Esophagus (tissue), 2 donors: ENCODE measurements around the gene SMIM28. TPM values are rescaled to one million over a fixed set of nuclear protein-coding genes. Genes with fewer than 3 reads are reported as not detected.

ENCODE experiments used
- H3K27ac ChIP-seq, 2 donors: one replicate each; pipeline ENCODE4 v1.5.1; 2013; ENCODE audit warnings: low read depth in 2 of 2, mild to moderate bottlenecking in 2 of 2, inconsistent platforms in 1 of 2, low read length in 1 of 2, moderate library complexity in 1 of 2
- H3K27me3 ChIP-seq, 2 donors: one replicate each; pipeline ENCODE4 v1.6.1; 2013; ENCODE audit warnings: low read length in 2 of 2, control low read depth in 1 of 2, mild to moderate bottlenecking in 1 of 2; ENCODE audit not compliant: insufficient read depth in 2 of 2, control insufficient read depth in 1 of 2
- H3K36me3 ChIP-seq, 2 donors: one replicate each; pipeline ENCODE4 v1.6.1; 2013; ENCODE audit warnings: low read length in 1 of 2; ENCODE audit not compliant: control insufficient read depth in 2 of 2, insufficient read depth in 2 of 2
- H3K4me1 ChIP-seq, 2 donors: one replicate each; pipeline ENCODE4 v1.6.1; 2013; ENCODE audit warnings: low read length in 1 of 2; ENCODE audit not compliant: control insufficient read depth in 2 of 2, insufficient read depth in 2 of 2
- H3K4me3 ChIP-seq, 2 donors: one replicate each; pipeline ENCODE4 v1.5.1; 2013; ENCODE audit warnings: low read length in 2 of 2, mild to moderate bottlenecking in 2 of 2, low read depth in 1 of 2, moderate library complexity in 1 of 2
- H3K9me3 ChIP-seq, 2 donors: one replicate each; pipeline ENCODE4 v1.6.1; 2013; ENCODE audit warnings: mild to moderate bottlenecking in 2 of 2, low read depth in 1 of 2, low read length in 1 of 2, moderate library complexity in 1 of 2; ENCODE audit not compliant: control insufficient read depth in 2 of 2, insufficient read depth in 1 of 2
- WGBS, 2 donors: extraction: QIAGEN DNeasy Blood & Tissue Kit; methylation state at CpG; one replicate each; pipeline ENCODE4 v1.1.7; 2013; 5-methylcytosine and 5-hydroxymethylcytosine counted together
- polyA plus RNA-seq, 2 donors: library from polyadenylated mRNA; stranded (reverse); fragments of 200-250 nt; gene quantifications; one replicate each; pipeline ENCODE4 v1.2.3, GENCODE V29; 2013
- donor health status: healthy with polysubstance abuse.
- donor health status: Bipolar disorder and iron deficiency.

The SMIM28 gene
- polyA plus RNA-seq, 2 donors, result not detected

DNA sequence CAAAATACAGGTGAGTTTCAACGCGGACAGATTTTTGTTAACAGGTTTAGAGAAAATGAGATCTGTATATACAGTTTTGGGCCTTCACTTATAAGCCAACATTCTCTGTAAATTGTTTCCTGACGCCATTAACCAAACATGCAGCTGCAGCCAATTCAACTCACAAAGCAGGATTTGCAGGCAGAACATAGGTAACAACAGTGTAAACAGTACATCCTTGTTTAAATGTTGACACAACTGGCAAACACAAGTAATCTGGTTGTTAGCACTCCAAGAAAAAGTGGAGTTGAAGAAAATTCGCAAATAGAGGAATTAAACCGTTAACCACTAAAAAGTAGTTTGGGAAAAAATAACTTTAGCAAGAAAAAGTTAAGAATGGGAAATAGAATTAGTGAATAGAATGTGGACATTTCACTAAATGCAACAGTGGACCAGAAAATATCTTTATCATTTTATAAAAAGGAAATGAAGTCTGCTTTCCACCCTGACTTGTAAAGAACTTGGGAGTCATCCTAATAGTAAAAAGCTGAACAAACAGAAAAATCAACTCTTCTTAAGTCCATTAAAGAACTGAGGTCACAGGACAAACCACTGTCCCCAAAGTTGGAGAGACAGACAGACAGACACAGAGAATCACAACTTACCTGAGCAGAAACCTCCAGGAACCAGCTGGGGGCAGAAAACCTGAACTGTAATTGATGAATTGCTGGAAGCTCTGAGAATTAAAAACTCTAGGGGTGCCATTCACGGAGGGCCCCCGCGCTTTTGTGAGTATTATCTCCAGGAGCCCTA, 10.1 kb downstream of the SMIM28 start:
- Histone ChIP-seq H3K9me3 (no peaks in the 10 kb centered on the region), H3K4me3 (no peak overlapping the region), H3K27ac (no peak overlapping the region), H3K36me3 (no peaks in the 10 kb centered on the region), H3K4me1 (no peaks in the 10 kb centered on the region), H3K27me3 (no peaks in the 10 kb centered on the region)
- WGBS, 2 donors, result 79 to 81% methylated on average over 8 of the region's 8 CpGs

DNA sequence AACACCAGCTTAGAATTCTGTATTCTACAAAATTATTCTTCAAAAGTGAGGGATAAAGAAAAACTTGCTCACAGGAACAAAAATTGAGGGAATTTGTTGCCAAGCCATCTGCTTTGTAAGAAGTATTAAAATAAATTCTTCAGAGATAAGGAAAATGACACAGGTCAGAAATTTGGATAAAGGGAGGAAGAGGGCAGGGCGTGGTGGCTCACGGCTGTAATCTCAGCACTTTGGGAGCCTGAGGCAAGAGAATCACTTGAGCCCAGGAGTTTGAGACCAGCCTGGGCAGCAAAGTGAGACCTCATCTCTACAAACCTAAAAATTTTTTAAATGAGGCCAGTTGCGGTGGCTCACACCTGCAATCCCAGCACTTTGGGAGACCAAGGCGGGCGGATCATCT, 11.8 kb downstream of the SMIM28 start:
- H3K4me3 ChIP-seq, result no peak overlapping the region
- H3K36me3 ChIP-seq, result no peaks in the 10 kb centered on the region
- H3K27ac ChIP-seq, result no peak overlapping the region
- 85% methylated on average over 5 of the region's 5 CpGs for WGBS, 2 donors
- H3K4me1 ChIP-seq, result no peaks in the 10 kb centered on the region
- H3K9me3 ChIP-seq, result no peaks in the 10 kb centered on the region
- no peaks in the 10 kb centered on the region for H3K27me3 ChIP-seq

DNA sequence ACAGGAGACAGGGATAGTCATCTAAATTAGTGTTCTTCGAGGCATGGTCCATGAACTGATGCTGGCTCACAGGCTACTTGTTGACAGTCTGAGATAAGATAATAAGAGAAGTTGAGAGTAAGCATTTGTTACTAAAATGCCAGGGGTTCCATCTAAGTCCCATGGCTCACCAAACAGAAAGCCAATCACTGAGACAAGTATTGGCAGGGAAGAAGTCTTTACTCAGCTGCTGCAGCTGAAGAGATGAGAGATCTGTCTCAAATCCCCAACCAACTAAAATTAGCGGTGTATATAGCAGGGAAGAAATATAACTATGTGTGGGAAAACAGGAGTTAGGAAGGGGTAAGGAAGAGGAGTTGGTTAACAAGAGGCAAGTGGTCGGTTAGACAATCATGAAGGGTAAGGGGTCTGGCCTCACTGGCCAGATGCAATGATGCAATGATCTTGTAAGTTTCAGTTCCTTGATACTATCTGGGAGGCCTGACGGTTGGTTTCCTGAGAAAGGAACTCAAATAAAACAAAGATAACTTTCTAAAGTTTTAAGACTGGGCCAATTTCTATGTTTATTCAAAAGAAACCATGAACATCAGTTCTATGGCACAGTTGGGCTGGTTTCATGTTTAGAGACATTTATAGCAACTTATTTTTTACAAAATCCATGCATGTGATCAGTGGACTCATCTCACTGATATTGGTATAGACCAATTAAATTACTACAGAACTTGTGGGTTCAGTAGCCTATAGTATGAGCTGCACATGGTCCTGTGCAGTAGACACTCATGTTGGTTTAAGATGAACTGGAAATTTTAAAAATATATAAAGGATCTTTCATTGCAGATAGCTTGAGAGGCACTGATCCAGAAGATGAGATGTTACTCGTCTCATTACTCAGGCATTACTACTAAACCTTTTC, 16.4 kb downstream of the SMIM28 start:
- Histone ChIP-seq H3K27ac (no peak overlapping the region), H3K9me3 (no peaks in the 10 kb centered on the region), H3K36me3 (no peaks in the 10 kb centered on the region), H3K4me1 (no peaks in the 10 kb centered on the region), H3K27me3 (no peaks in the 10 kb centered on the region), H3K4me3 (no peak overlapping the region)
- 81 to 83% methylated on average over 5 of the region's 5 CpGs for WGBS, 2 donors

DNA sequence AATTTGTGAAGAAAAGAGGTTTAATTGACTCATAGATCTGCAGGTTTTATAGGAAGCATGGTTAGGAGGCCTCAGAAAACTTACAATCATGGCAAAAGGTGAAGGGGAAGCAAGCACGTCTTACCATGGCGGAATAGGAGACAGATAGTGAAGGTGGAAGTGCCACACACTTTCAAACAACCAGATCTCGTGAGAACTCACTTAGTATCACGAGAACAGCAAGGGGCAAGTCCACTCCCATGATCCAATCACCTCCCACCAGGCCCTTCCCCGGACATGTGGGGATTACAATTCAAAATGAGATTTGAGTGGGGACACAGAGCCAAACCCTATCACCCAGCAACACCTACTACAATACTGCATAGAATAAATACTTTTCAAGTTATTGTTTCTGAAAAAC, 19.0 kb downstream of the SMIM28 start:
- WGBS, 2 donors, result 89 to 94% methylated on average over 5 of the region's 5 CpGs
- H3K4me1 ChIP-seq, result no peaks in the 10 kb centered on the region
- H3K27ac ChIP-seq, result no peak overlapping the region
- H3K9me3 ChIP-seq, result no peaks in the 10 kb centered on the region
- no peak overlapping the region for H3K4me3 ChIP-seq
- no peaks in the 10 kb centered on the region for H3K36me3 ChIP-seq
- no peaks in the 10 kb centered on the region for H3K27me3 ChIP-seq

DNA sequence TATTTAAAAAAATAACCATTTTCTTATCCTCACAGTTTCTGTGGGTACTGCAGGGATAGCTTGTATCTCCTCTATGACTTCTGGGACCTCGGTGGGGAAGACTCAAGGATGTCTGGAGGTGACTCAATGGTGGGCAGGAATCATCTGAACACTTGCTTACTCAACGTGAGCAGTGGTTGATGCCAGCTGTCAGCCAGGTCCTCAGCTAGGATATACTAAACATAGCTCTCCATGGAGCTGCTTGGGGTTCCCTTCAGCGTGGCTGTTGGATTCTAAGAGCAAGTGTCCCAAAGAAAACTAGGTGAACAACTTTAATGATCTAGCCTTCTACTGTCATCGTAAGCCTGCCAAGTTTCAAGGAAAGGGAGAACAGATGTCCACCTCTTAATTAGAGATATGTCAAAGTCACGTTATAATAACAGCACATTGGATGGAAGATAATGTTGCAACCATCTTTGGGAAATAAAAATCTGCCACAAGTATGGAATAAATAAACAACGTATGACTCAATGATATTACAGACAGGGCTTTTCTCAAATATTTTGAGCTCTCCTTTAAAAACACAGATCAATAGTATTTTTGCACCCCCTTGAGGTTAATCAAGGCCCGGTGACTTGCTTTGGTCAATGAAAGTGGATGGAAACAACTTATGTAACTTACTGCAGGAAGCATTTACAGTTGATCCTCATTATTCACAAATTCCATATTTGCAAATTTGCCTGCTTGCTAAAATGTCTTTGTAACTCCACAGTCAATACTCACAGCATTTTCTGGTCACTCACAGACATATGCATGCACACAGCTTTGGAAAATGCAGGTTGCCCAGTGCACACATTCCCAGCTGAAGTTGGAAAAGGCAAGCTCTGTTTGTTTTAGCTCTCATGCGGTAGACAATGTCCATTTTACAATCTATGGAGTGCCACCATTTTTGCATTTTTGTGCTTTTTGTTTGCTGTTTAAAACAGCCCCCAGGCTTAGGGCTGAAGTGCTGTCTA, 19.7 kb downstream of the SMIM28 start:
- Histone ChIP-seq H3K4me3 (no peak overlapping the region), H3K36me3 (no peaks in the 10 kb centered on the region), H3K4me1 (no peaks in the 10 kb centered on the region), H3K27me3 (no peaks in the 10 kb centered on the region), H3K9me3 (no peaks in the 10 kb centered on the region), H3K27ac (no peak overlapping the region)
- 79% methylated on average over 8 of the region's 8 CpGs for WGBS, 2 donors

DNA sequence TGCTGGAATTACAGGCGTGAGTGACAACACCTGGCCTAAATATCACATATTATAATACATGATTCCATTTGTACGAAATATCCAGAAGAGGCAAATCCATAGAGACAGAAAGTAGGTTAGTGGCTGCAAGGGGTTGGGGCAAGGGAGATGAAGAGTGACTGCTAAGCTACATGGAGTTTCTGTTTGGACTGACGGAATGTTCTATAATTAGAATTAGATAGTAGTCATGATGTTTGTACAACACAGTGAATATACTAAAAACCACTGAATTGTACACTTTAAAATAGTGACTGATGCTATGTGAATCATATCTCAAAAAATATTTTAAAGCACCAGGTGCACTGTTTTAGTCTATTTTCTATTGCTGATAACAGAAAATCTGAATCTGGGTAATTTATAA, 22.6 kb downstream of the SMIM28 start:
- peaks cover 0 to 4% of the 10 kb centered on the region in 2 donors for H3K4me1 ChIP-seq
- WGBS, 2 donors, result 91% methylated on average over 3 of the region's 3 CpGs

DNA sequence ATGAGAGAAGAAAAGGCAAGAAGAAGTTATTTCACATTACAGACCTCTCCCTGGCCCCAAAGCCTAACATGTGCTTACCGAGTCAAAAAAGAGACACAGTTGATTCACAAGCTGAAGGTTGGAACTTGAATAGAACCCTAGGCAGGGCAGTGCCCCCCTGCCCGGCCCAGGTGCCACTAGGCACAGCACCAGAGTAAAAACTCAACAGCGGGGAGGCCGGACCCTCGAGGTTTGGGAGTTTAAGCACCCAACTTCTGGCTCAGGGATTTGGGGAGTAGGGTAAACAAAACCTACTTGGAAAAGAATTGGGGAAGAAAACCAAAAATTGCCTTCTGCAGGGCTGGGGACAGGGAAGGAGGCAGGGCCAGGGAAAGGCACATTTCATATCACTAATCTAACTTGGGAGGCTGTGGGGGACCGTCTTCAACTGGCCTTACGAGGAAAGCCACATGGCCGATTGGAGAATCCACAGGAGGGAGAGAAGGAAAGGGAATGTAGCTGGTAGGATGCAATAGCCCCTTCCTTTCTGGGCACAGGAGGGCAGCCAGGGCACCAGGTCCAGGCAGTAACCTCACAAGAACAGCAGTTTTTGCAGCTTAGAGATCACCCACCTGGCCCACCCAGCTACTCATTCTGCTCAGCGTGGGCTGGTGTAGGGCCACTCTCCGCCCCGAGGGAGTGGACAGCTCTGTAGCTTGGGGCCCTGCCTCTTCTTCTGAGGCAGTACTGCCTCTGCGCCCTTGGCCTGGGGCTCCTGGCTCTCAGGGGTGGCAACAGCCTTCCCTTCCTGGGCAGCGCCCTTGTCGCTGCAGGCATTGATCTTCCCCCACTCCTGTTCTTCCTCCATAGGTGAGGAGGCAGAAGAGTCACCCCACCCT, 24.5 kb downstream of the SMIM28 start:
- WGBS, 2 donors, result 93 to 95% methylated on average over 14 of the region's 14 CpGs
- no peaks in the 10 kb centered on the region for H3K9me3 ChIP-seq
- no peaks in the 10 kb centered on the region for H3K27me3 ChIP-seq
- H3K27ac ChIP-seq, result no peak overlapping the region
- H3K4me3 ChIP-seq, result no peak overlapping the region
- peaks cover 0 to 4% of the 10 kb centered on the region in 2 donors for H3K4me1 ChIP-seq
- H3K36me3 ChIP-seq, result no peaks in the 10 kb centered on the region

More for the DNA sequence above, 22.6 kb downstream of the SMIM28 start:
- Histone ChIP-seq H3K9me3 (no peaks in the 10 kb centered on the region), H3K27ac (no peak overlapping the region), H3K27me3 (no peaks in the 10 kb centered on the region), H3K4me3 (no peak overlapping the region), H3K36me3 (no peaks in the 10 kb centered on the region)

DNA sequence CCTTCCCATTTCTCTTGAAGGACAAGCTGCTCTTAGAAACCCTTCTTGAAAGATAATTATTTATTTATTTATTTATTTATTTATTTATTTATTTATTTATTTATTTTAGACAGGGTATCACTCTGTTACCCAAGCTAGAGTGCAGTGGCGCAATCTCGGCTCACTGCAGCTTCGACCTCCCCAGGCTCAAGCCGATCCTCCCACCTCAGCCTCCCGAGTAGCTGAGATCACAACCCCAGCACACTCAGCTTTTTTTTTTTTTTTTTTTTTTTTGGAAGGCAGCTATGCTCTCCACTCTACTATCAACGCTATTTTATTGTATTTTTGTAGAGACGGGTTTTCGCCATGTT, 25.1 kb downstream of the SMIM28 start:
- Histone ChIP-seq H3K27ac (no peak overlapping the region), H3K9me3 (no peaks in the 10 kb centered on the region), H3K36me3 (peaks cover 0 to 6% of the 10 kb centered on the region in 2 donors), H3K4me3 (no peak overlapping the region), H3K27me3 (no peaks in the 10 kb centered on the region), H3K4me1 (peaks cover 0 to 8% of the 10 kb centered on the region in 2 donors)
- WGBS, 2 donors, result 86 to 89% methylated on average over 8 of the region's 8 CpGs
